GM19468 (cell line): ENCODE results near the gene NBDY.
"Not testable (repeated sequence)": the region's sequence is repeated elsewhere in the genome, so short reads cannot be mapped to it uniquely, and the experiment has no call there.

Experiments
- ATAC-seq: cut with Tn5 transposase; IDR thresholded peaks from one replicate; pipeline ENCODE4 v1.9.1; 2021; ENCODE audit warnings: mild to moderate bottlenecking, moderate library complexity, moderate number of reproducible peaks; ENCODE audit not compliant: unreplicated experiment; ENCODE audit errors: extremely low read depth

Gene NBDY

GRCh38 chrX:56798339-56798711 lies 69.3 kb downstream of the NBDY start:
- ATAC-seq, result no peak

DNA sequence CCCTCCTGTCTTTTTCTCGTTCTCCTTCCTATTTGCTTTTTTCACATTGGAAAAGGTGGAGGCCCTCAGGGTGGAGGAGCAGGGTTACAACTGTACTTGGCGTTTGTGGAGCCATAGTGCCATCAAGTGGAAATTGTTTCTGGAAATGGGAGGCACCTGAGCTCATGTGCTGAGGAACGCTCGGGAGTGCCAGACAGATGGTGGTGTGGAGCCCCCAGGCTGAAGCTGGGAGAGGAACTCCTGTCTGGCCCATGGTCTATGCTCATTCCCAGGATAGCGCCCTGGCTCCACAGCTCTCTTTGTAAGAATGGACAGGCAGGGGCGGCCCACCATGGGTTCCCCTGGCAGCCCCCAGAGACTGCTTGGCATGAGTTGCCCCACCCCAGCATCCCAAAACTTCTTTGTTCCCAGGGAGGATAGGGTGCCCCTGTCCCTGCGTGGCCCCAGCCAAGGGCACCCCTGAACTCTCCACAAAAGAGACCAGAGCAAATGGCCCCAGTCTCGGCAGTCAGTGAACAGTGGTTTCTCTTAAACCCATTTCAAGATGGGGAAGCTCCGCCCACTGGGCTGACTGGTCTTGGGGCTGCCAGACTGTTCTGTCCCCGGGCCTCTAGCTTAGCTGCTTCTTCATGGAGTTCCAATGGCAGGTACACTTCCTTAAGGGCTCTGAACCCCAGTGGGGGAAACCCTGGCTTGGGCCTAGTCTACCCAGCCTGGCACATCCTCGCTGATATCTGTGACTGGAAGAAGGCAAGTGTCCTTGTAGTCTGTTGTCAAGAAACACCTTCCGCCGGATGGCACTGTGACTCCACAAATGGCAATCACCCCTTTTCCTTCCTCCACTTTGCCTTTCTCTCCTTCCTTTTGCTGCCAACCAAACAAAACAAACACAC lies 70.1 kb downstream of the NBDY start:
- no peak for ATAC-seq

DNA sequence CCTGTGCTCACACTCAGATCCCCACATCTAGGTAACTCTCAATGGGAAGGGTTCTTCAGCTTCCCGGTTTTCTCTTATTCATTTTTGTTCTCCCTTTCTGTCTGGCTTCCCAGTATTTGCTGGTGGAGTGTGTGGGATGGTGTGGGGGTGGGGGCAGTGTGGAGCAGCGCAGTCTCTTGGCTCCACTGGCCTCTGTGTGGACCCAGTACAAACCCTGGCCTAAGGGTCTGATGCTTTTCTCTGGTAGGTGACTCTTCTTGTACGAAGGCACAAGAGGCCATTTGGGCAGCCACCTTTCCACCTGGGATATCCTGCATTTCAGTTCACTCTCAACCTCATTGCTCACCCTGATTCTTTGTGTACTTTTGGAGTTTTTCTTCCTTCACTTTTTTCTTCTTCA lies 71.3 kb downstream of the NBDY start:
- no peak for ATAC-seq

- no peak for ATAC-seq
Measured at GRCh38 chrX:56800801-56801200, 71.8 kb downstream of the NBDY start.

GRCh38 chrX:56802428-56802827 lies 73.4 kb downstream of the NBDY start:
- ATAC-seq, result no peak

DNA sequence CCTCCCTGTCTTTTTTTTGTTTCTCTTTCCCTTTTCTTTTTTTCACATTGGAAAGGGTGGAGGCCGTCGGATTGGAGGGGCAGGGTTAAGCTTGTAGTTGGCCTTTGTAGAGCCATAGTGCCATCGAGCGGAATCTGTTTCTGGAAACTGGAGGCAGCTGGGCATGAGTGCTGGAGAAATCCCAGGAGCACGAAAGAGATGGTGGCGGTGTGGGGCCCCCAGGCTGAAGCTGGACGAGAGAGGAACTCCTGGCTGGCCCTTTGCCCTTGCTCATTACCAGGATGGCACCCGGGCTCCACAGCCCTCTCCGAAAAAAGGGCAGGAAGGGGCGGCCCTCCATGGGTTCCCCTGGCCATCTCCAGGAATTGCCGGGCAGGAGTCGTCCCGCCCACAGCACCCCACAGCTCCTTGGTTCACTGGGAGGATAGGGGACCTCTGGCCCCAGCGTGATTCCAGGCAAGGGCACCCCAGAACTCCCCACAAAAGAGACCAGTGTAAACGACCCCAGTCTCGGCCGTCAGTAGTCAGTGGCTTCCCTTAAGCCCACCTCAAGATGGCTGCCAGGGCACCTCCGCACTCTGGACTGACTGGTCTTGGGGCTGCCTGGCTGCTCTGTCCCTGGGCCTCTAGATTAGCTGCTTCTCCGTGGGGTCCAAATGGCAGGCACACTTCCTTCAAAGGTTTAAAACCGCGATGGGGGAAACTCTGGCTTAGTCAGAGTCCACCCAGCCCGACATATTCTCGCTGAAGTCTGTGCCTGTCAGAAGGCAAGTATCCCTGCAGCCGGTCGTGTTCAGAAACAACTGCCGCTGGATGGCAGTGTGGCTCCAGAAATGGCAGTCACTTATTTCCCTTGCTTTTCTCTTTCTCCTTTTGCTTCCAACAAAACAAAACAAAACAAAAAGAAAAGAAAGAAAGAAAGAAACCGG lies 74.1 kb downstream of the NBDY start:
- ATAC-seq, result no peak

- ATAC-seq, result no peak
Measured at GRCh38 chrX:56803850-56804681, 75.0 kb downstream of the NBDY start.

- no peak for ATAC-seq
Measured at GRCh38 chrX:56804867-56805266, 75.8 kb downstream of the NBDY start.

DNA sequence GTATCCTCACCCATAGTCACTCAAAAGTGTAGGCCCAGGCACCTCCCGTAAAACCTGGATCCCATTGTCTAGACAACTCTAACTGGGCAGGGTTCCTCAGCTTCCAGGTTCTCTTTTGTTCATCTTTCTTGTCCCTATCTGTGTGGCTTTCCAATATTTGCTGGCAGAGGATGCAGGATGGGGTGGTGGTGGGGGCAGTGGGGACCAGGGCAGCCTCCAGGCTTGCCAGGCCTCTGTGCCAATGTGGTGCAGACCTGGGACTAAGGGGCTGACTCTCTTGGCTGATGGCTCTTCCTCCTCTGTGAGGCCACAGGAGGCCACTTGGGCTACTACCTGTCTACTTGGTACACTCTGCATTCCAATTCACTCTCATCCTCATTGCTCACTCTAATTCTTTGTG lies 76.4 kb downstream of the NBDY start:
- no peak for ATAC-seq

- not testable (repeated sequence) for ATAC-seq
Measured at GRCh38 chrX:56806176-56806575, 77.1 kb downstream of the NBDY start.

GRCh38 chrX:56811599-56811998 lies 82.6 kb downstream of the NBDY start:
- no peak for ATAC-seq

GRCh38 chrX:56812515-56813105 lies 83.6 kb downstream of the NBDY start:
- ATAC-seq, result peak; percentile 98

DNA sequence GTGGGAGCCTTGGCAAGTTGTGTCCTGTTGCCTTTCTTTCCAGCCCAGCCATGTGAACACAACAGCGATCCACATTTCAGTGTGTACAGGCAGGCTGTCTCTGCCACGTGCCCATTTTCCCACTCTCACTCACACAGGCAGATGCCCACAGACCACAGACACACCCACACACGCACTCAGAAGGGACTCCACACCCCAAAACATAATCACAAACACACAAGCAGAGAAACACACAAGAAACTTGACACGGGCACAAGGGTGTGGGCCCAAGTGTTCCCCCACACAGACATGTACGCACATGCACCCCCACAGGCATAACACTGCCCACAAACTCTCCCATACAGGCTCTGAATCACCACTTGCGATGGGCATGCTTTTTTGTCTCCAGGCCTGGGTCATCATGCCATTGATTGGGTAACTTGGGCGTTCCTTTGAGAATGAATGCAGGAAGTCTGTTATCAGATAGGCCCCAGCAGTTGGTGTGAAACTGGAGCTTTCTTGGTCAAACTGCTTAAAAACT lies 84.3 kb downstream of the NBDY start:
- no peak for ATAC-seq

DNA sequence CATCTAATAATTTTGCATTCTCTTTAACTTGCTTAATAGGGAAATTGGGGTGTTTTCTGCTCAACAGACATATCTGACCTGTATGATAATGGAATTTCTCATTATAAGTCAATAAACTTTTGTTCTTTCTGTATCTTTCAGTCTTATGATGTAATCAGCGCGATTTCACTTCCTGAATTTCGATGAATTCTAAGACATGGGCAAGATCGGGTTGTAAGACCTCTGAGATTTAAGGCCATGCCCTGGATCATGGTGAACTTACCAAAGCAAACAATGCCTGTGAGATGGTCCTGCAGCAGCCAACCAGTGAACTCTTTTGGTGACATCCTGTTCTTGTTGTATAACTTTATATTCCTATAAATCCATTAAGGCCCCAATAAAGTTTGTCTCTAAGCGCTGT lies 88.1 kb downstream of the NBDY start:
- no peak for ATAC-seq

- ATAC-seq, result no peak
Measured at GRCh38 chrX:56826020-56826419, 97.0 kb downstream of the NBDY start.

GRCh38 chrX:56833626-56834025 lies 104.6 kb downstream of the NBDY start:
- no peak for ATAC-seq

DNA sequence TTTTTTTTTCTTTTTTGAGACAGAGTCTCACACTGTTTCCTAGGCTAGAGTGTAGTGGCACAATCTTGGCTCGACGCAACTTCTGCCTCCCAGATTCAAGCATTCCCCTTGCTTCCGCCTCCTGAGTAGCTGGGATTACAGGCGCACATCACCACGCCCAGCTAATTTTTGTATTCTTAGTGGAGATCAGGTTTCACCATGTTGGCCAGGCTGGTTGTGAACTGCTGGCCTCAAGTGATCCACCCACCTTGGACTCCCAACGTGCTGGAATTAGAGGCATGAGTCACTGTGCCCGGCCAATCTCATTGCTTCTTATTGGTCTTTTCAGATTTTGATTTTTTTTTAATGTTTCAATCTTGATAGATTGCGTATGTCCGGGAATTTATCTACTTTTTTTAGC lies 124.4 kb downstream of the NBDY start:
- ATAC-seq, result no peak

DNA sequence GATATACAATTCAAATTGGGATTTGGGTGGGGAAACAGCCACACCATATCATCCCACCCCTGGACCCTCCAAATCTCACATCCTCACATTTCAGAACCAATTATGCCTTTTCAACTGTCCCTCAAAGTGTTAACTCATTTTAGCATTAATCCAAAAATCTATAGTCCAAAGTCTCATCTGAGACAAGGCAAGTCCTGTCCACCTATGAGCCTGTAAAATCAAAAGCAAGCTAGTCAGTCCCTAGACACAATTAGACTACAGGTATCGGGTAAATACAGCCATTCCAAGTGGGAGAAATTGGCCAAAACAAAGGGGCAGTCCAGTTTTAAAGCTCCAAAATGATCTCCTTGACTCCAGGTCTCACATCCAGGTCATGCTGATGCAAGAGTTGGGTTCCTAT lies 128.0 kb downstream of the NBDY start:
- ATAC-seq, result no peak

GRCh38 chrX:56860888-56861287 lies 131.8 kb downstream of the NBDY start:
- ATAC-seq, result no peak
